Myocyte (in vitro differentiated cells): ENCODE data around the gene ENPP7. TPM values are rescaled to one million over a fixed set of nuclear protein-coding genes. Genes with fewer than 3 reads are reported as not detected.
A peak's percentile ranks its signal among the peaks of the same experiment; 100 is the strongest.

Source experiments
- DNase-seq: peaks from one replicate; pipeline ENCODE4 v3.0.0-alpha.2; 2012; ENCODE audit warnings: low read depth
- polyA plus RNA-seq: library from polyadenylated mRNA; unstranded; fragments of >200 nt; gene quantifications from one replicate; pipeline ENCODE4 v1.2.1, GENCODE V29; 2012; ENCODE audit warnings: missing spikeins
- total RNA-seq: library from RNA; depleted of rRNA; stranded (reverse); fragments of >200 nt; gene quantifications from 2 replicates; pipeline ENCODE4 v1.2.3, GENCODE V29; 2014

The ENPP7 gene, protein sequence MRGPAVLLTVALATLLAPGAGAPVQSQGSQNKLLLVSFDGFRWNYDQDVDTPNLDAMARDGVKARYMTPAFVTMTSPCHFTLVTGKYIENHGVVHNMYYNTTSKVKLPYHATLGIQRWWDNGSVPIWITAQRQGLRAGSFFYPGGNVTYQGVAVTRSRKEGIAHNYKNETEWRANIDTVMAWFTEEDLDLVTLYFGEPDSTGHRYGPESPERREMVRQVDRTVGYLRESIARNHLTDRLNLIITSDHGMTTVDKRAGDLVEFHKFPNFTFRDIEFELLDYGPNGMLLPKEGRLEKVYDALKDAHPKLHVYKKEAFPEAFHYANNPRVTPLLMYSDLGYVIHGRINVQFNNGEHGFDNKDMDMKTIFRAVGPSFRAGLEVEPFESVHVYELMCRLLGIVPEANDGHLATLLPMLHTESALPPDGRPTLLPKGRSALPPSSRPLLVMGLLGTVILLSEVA
- total RNA-seq = not detected in 2 replicates
- not detected for polyA plus RNA-seq

DNA sequence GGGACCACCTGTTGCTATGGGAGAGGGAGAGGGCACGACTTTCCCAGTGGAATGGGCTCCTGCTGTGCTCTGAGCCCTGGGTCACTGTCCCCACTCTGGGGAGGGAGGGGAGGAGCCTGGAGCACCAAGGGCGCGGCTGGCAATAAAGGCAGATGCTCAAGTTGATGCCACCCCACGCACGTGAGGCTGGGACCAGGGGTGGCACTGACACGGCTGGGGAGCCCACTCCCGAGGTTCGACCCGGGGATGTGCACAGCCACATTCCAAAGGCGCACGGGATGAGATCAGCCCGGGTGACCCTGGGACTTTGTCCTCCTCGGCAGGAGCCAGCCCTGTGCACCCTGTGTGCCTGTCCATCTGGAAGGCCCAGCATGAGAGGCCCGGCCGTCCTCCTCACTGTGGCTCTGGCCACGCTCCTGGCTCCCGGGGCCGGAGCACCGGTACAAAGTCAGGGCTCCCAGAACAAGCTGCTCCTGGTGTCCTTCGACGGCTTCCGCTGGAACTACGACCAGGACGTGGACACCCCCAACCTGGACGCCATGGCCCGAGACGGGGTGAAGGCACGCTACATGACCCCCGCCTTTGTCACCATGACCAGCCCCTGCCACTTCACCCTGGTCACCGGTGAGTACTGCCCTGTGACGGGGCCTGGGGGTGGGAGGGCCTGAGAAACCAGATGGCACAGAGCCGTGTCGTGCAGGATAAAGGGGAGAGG is at the start of gene ENPP7:
ENPP7 (plus strand) TSS at position 175 of the 715 bp plus-strand sequence; CDS start at position 372, 197 bp downstream.
- no peak for DNase-seq

DNA sequence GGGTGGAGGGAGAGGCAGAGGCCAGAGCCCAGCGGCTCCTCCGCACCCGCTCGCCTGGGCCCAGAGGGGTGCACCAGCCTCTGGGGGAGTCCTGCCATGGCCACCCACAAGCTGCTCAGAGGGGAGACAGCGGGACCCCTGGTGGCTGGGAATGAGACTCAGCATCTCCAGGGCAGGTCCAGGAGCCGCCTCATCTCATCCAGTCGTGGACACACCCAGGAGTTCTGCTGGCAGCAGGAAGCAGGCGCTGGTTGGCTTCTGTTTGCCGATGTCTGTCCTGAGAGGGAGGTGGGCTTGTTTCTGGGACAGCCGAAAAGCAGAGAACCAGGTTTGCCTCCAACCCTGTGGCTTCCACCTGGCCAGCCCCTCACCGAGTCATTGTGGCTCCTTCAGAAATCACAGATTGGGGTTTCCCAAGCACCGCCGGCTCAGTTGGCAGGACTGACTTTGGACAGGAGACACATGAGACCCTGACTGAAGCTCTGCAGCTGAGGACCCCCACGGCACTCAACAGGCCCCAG is 49.6 kb upstream of the ENPP7 start:
- no peak for DNase-seq

DNA sequence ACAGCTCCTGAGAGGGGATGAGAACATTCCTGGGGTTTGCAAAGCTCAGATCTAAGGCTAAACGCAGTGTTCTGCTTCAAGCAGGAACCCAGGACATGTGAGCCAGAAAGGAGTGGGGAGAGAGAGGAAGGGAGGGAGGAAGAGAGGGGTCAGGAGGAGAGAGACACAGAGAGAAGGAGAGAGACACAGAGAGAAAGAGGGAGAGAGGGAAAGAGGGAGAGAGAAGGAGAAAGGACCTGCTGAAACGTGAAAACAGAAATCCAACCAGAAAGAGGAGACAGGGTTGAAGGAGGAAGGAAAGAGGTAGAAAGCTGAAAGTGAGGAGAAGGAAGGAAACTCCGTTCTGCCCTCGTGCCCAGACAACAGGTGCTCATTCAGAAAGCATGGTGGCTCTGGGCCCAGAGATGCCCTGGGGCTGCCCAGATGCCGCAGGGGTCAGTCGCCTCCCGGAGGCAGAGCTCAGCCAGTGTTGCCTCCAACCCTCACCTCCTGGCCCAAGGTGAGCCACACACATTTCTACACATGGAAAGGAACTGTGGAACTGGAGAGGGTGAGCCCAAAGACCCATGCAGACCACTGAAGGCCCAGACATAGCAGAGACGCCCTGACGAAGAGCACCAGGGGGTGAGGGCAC is 49.0 kb upstream of the ENPP7 start:
- DNase-seq = no peak

DNA sequence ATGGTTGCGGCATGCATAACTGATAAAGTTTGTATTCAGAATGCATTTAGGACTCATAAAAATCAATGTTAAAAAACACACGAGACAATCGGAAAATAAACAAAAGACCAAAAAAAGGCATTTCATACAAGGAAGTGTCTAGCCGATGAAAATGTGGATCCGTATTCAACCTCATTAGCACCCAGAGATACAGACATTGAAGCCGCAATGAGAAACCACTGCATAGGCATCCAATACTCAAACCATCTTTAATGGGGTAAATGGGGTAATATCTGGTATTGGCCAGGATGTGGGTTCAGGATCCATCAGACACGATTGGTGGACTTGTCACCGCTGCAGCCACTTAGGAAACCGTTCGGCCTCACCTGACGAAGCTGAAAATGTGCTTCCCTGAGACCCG is 47.4 kb upstream of the ENPP7 start:
- DNase-seq = no peak

DNA sequence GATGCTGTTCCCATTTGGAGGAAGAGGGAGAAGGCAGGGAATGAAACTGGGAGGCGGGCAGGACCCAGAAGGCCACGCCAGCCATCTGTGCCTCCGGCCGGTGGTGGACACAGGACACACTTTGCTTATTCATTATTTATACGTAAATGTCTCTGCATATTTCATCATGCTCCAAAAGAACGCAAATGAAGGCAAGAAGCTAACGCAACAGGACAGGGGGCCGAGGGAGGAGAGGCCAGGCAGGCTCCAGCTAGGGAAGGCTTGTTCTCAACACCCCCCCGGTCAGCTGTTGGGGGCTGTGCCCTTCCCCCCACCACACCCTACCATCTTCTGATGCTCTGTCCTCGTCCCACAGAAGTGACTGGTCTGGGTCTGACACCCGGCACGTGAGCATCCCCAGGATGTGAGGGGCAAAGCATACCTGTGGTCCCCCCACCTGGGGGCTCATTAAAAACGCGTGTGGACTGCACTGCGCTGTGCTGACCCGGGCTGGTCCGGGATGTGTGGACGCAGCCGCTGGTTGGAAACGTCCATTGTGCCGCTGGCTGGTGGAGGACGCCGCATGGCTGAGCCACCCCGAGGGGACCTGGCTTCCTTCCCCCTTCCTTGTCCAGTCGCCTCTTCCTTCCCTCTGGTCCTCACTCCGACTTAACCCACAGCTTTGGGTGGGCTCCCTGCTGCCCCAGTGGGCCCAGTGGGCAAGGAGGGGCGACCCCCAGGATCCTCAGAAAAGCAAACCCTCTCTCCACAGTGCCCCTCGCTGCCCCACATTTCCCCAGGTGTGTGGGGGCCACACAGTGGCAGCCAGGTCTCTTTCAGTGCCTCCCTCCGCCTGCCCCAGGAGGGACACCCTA is 46.4 kb upstream of the ENPP7 start:
- no peak for DNase-seq

DNA sequence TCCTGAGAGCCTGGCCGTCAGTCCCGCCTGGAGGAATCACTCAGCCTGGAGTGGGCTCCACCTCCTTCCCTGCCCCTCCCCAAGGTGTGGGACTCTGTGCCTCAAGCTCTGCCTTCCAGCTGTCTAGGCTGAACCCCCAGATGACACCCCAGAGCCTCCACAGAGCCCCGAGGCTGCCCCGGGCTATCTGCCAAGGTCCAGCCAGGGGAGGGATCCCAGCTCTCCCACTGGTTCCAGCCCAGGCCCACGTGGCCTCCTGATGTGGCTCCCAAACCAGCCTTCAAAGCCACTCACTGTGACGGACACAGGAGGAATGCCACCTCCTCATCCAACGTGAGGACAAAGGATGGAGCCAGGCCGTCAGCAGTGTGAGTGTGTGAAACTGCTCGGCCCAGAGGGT is 45.6 kb upstream of the ENPP7 start:
- DNase-seq = no peak

DNA sequence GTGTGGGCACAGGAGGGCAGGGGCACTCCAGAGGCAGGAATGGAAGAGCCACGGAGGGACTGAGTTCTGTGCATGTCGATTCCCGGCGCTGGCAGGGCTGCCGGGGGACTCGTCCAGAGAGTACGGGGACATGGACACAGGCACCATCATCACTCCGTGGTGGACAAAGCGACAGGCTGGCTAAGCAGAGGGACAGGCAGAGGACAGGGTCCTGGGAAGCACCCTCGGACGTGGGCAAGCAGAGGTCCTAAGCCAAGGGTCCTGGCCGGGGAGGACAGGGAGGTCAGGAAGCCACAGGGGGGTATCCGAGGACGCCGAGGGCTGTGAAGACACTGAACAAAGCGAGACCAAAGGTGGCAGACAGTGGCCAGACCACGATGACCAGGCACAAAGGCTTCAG is 44.3 kb upstream of the ENPP7 start:
- DNase-seq = no peak

DNA sequence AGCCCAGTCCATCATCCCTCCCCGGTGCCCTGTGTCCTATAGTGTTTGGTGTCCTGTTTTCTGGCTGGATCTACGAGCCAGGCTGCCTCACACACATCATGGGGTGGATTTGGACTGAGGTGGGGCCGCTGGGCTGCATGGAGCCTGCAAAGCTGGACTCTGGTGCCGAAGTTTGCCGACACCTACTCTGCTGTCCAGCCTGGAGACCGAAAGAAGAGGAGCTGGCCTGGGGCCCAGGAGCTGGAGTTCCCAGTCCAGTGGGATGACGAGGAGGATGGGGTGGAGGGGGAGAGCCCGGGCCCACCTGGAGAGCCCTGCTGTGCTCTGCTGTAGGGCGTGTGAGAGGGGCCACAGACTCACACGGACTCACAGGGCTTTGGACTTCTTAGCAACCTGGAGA is 40.3 kb upstream of the ENPP7 start:
- DNase-seq = no peak

DNA sequence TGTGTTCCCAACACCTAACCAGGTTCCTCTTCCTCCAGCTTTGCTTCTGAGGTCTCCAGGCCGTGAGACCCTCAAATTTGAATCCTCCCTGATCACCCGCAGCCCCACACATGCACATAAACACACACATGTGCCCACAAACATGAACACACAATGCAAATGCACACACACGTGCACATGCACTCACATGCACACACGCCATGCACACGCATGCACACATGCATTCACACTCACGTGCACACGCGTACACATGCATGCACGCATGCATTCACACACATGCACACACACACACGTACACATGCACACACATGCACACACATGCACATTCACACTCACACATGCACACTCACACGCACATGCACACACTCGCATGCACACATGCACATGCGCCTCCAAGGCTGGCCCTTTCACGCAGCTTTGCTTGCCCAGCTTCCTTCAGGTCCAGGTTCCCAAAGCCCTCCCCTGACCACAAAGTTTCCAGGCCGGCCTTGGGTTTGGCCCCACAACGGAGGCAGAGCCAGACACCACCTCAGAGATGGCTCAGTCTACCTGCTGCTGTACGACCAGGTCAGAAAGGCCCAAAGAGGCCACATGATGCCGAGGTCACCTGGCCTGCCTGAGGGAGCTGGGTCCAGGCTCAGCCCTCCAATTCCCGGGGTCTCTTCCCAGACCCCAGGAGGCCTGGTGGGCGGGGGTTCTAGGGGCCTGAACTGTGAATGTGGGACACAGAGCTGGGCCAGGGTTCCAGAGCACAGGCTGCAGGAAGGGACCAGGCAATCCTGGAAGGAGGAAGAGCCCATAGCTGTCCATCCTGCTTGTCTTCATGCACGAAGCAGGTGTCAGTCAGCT is 39.5 kb upstream of the ENPP7 start:
- no peak for DNase-seq

DNA sequence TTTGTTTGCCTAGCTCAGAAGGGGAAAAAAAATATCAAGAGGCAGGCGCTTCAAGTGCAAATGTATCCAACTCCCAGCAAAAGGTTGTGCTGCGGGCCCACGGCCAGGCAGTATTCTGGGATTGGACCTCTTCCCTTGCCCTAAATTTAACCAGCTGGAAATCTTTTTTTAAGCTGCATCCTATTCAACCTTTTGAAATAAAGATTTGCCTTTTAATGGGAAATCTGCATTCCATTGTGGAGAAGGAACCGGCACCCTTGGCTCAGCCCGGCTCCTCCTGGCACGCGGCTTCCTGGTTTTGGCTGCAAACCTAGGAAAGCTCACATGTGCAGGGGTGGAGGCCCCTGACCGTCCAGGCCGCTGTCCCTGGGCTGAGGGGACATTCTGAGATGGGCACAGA is 38.8 kb upstream of the ENPP7 start:
- no peak for DNase-seq

DNA sequence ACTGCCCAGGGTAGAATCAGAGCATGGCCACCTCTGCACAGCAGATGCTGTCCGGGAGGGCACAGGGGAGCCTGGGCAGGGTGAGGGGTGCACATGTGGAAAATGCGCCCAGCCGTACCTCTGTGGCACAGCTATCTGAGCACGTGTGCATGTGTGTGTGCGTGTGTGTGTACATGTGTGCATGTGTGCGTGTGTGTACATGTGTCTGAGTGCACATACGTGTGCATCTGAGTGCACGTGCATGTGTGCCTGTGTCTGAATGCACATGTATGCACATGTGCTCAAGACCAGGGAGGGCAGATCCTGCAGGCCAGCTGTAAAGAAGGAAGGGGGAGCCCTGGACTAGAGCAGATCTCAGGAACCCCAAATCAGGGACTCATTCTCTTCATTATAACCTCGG is 37.3 kb upstream of the ENPP7 start:
- no peak for DNase-seq

DNA sequence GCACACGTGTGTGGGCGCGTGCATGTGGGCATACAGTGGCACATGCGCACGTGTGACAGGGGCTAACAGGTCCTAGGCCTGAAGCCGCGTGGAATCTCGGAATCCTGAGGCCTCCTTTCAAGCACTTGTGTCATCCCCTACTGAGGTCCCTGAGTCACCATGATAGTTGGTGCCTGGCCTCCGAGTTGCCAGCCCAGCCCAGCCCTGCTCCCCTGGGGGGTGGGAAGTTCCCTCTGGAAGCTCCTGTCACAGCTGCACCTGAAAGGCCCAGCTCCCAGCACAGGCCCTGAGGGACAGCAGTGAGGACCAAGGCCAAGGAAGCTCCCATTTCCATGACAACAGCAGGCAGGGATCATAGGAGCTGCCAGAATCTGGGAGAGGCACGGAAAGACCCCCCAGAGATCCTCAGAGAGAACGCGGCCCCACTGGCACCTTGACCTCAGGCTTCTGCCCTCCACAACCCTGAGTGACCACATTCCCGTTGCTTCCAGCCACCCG is 35.4 kb upstream of the ENPP7 start:
- DNase-seq = no peak

DNA sequence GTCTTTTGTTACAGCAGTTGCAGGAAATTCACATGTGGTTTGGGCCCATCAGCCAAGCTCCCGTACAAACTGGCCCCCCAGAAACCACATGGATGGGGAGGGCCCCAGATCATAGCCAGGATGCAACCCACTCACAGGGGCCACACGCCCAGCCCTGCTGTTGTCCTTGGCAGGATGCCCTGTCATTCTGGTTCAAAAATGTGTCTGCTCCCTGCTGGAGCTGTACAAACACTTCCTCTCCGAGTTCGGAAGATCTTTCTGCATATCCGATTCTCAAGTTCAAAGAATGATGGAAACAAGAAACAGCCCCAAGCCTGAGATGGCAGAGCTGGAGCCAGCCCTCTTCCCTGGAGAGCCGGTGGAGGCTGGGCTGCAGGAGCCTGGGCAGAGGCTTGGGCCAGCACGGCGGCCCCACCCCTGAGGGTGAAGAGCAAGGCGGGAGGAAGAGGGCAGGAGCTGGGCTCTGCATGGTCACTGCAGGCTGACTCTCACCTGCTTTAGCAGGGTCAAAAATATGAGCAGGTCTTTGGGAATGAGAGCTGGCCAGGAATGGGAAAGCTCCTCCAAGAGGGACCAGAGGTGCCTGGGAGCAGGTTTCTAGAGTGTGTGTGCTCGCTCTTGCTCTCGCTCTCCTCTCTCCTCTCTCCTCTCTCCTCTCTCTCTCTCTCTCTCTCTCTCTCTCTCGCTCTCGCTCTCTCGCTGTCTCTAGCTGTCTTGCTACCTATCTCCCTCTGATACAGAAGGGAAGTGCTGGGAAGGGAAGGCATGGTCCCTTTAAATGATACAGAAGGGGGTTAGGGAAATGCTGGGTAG is 34.7 kb upstream of the ENPP7 start:
- DNase-seq = peak; percentile 16

DNA sequence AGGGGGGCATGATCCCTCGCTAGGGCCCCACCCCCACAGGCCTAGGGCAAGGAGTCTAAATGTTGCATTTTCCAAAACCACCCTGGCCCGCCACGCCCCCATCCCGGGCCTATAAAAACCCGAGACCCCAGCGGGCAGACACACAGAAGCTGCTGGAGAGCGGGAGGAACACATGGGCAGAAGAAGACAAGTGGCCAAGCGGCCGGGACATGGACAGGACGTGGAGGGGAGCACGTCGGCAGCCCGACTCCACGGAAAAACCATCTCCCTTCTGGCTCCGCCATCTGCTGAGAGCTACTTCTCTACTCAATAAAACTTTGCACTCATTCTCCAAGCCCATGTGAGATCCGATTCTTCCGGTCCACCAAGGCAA is 34.1 kb upstream of the ENPP7 start:
- no peak for DNase-seq

DNA sequence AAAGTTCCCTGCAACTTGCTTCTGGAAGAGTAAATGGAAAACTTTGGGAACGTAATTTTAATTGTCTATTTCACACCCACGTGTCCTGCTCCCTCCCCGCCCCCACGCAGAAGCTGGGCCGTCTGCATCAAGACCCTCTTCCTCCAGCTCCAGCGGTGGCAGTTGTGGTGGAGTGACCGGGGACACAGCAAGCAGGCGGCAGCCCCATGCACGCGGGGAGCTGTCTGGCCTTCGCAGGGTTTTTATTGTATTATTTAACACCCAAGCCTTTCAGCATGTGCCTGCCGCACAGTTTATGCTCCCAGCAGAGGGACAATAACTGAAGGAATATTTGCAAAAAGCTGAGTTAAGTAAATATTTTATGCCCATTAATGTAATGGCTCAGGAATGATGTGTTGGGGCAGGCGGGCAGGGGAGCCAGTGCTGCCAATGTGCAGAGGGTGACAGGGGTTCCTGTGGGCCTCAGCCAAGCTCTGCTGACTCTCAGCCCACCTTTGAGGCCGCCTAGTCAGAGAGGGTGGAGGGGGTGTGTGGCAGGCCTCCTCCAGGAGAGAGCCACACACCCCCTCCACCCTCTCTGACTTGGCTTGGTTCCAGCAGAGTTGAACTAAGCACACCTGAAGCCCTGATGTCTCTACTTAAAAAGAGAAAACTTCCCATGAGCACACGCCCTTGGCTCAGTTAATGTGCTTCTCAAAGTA is 32.4 kb upstream of the ENPP7 start:
- DNase-seq = no peak

DNA sequence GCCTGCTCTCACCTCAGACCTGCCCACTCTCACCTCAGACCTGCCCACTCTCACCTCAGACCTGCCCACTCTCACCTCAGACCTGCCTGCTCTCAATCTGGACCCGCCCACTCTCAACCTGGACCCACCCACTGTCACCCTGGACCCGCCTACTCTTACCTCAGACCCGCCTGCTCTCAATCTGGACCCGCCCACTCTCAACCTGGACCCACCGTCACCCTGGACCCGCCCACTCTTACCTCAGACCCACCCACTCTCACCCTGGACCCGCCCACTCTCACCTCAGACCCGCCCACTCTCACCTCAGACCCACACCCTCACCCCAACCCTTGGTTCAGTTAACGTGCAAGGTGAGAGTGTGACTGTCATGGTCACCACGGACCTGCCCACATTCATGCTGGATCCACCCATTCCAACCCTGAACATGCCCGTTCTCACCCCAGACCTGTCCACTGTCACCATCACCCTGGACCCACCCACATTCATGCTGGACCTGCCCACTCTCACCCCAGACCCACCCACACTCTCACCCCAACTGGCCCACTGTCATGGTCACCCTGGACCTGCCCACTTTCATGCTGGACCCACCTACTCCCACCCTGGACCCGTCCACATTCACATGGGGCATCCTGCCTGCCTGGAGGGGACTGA is 31.2 kb upstream of the ENPP7 start:
- DNase-seq = no peak

DNA sequence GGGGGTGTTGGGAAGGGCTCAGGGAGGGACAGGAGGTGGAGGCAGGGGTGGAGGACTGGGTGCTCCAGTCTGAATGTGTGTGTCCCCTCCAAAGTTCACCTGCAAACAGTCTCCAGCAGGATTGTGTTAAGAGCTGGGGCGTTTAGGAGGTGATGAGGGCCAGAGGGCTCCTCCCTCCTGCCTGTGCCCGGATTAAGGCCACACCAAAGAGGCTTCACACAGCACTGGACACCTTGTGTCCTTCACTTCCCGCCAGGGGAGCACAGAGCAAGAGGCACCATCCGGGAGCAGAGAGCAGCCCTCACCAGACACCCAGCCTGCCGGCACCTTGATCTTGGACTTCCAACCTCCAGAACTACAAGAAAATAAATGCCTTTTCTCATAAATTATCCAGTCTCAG is 30.2 kb upstream of the ENPP7 start:
- DNase-seq = no peak

DNA sequence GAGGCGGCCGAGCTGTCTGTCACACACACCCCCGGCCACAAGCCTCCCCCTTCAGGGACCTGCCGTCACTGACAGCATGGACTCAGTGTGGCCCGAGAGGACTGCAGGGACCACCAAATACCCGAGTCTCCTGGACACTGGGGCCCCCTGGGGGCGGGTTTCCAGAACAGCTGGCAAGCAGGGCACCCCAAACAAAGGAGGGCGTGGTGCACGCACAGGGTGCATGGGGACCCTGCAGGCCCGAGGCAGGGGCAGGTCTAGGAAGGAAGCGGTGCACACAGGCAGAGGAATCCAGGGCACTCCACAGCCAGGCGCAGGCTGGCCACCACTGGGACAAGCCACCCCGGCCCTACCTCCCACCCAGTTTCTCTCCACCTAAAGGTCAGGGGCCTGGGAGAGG is 28.7 kb upstream of the ENPP7 start:
- no peak for DNase-seq
